Neural cell (in vitro differentiated cells): ENCODE measurements around the gene WDR33. TPM values are rescaled to one million over a fixed set of nuclear protein-coding genes. Genes with fewer than 3 reads are reported as not detected.

Experiments
- H2AFZ ChIP-seq: fragments of 200-600, 300-800 bp; sonication (generic), shearing (Covaris generic); 2 replicates; pipeline ENCODE4 v1.6.0; 2014; ENCODE audit warnings: low read depth, mild to moderate bottlenecking, antibody characterized with exemption, low read length, moderate library complexity
- H3F3A ChIP-seq: fragments of 200-600 bp; shearing (Covaris generic); 2 replicates; pipeline ENCODE4 v1.6.1; 2016; ENCODE audit warnings: mild to moderate bottlenecking, moderate library complexity, mixed read lengths, antibody characterized with exemption, low read length; ENCODE audit not compliant: insufficient read depth, poor library complexity, severe bottlenecking
- H3K27ac ChIP-seq: fragments of 200-600, 300-800 bp; sonication (generic), shearing (Covaris generic); 2 replicates; pipeline ENCODE4 v1.5.1; 2014; ENCODE audit warnings: mild to moderate bottlenecking, low read length, moderate library complexity
- H3K27me3 ChIP-seq: fragments of 300-800, 200-600 bp; sonication (generic), shearing (Covaris generic); 2 replicates; pipeline ENCODE4 v1.6.0; 2014; ENCODE audit warnings: mild to moderate bottlenecking, low read depth, low read length, moderate library complexity; ENCODE audit not compliant: insufficient read depth
- H3K36me3 ChIP-seq: fragments of 300-800, 200-600 bp; sonication (generic), shearing (Covaris generic); 2 replicates; pipeline ENCODE4 v1.5.1; 2014; ENCODE audit warnings: mild to moderate bottlenecking, antibody characterized with exemption, low read length, moderate library complexity; ENCODE audit not compliant: insufficient read depth
- H3K4me2 ChIP-seq: fragments of 300-800, 200-600 bp; sonication (generic), shearing (Covaris generic); 2 replicates; pipeline ENCODE4 v1.6.0; 2014; ENCODE audit warnings: mild to moderate bottlenecking, low read length
- H3K4me3 ChIP-seq: fragments of 300-800, 200-600 bp; sonication (generic), shearing (Covaris generic); 2 replicates; pipeline ENCODE4 v1.5.1; 2014; ENCODE audit warnings: mild to moderate bottlenecking, low read length, moderate library complexity
- H3K79me2 ChIP-seq: fragments of 200-600 bp; shearing (Covaris generic); replicated peaks from 2 replicates; pipeline ENCODE4 v1.6.0; 2014; ENCODE audit warnings: mild to moderate bottlenecking, low read length, moderate library complexity; ENCODE audit not compliant: insufficient read depth
- H3K9ac ChIP-seq: fragments of 300-800, 200-600 bp; sonication (generic), shearing (Covaris generic); 2 replicates; pipeline ENCODE4 v1.6.1; 2016; ENCODE audit warnings: mild to moderate bottlenecking, low read length, mixed read lengths
- H3K9me2 ChIP-seq: fragments of 200-600 bp; shearing (Covaris generic); 2 replicates; pipeline ENCODE4 v1.6.1; 2016; ENCODE audit warnings: mild to moderate bottlenecking, low read length, mixed read lengths; ENCODE audit not compliant: insufficient read depth
- H3K9me3 ChIP-seq: fragments of 200-600, 300-800 bp; sonication (generic), shearing (Covaris generic); 2 replicates; pipeline ENCODE4 v1.6.1; 2016; ENCODE audit warnings: mild to moderate bottlenecking, mixed run types, low read length, moderate library complexity, mixed read lengths
- H4K20me1 ChIP-seq: fragments of 200-600 bp; shearing (Covaris generic); 2 replicates; pipeline ENCODE4 v1.6.1; 2016; ENCODE audit warnings: mild to moderate bottlenecking, mixed run types; ENCODE audit not compliant: insufficient read depth
- CTCF ChIP-seq: fragments of 450-650 bp; IDR thresholded peaks from 2 replicates; pipeline ENCODE4 v1.5.1; 2014; ENCODE audit warnings: antibody characterized with exemption, mild to moderate bottlenecking, moderate library complexity; ENCODE audit not compliant: poor library complexity, severe bottlenecking
- EP300 ChIP-seq: fragments of 450-650 bp; conservative IDR thresholded peaks from 2 replicates; pipeline ENCODE4 v1.6.1; 2014; ENCODE audit warnings: antibody characterized with exemption, mild to moderate bottlenecking, moderate library complexity; ENCODE audit not compliant: poor library complexity, severe bottlenecking
- EZH2 ChIP-seq: fragments of 200-600, 300-800 bp; shearing (Covaris generic), sonication (generic); IDR thresholded peaks from 2 replicates; pipeline ENCODE4 v1.6.1; 2014; ENCODE audit warnings: antibody characterized with exemption, low read length, borderline replicate concordance, mild to moderate bottlenecking; ENCODE audit not compliant: insufficient read depth, poor library complexity, severe bottlenecking
- MXI1 ChIP-seq: fragments of 450-650 bp; conservative IDR thresholded peaks from 2 replicates; pipeline ENCODE4 v1.6.1; 2014; ENCODE audit warnings: antibody characterized with exemption, mild to moderate bottlenecking; ENCODE audit not compliant: poor library complexity, severe bottlenecking
- POLR2AphosphoS5 ChIP-seq: IDR thresholded peaks from 2 replicates; pipeline ENCODE4 v1.6.1; 2012
- RAD21 ChIP-seq: fragments of 450-650 bp; conservative IDR thresholded peaks from 2 replicates; pipeline ENCODE4 v1.6.1; 2014; ENCODE audit warnings: antibody characterized with exemption, mild to moderate bottlenecking, moderate library complexity
- REST ChIP-seq: IDR thresholded peaks from 2 replicates; pipeline ENCODE4 v1.6.1; 2012; ENCODE audit warnings: borderline replicate concordance
- SMC3 ChIP-seq: fragments of 450-650 bp; conservative IDR thresholded peaks from 2 replicates; pipeline ENCODE4 v1.6.1; 2014; ENCODE audit warnings: antibody characterized with exemption, mild to moderate bottlenecking, moderate library complexity; ENCODE audit not compliant: poor library complexity
- TAF1 ChIP-seq: IDR thresholded peaks from 2 replicates; pipeline ENCODE4 v1.6.1; 2012; ENCODE audit warnings: low read depth
- polyA plus RNA-seq: library from polyadenylated mRNA; depleted of rRNA; stranded (reverse); fragments of >200 nt; gene quantifications from 2 replicates; pipeline ENCODE4 v1.2.3, GENCODE V29; 2014

WDR33 gene
- polyA plus RNA-seq, 1 donor from 2014 or later: 58.7 TPM

DNA sequence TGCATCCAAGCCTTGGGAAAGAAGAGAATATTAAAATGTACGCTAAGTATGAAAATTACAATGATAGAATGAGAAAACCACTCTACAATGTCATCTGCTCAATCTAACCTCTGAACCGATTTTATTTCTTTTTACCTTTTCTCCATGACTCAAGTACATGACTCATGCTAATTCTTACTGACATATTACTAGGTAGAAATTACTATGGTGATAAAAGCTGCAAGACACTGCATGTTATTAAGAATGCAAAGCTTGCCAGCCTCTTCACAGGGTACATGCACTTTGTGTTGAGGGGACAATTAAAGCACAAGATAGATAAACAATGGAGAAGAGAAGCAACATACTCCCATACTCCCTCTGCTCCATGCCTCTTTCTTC is 89.0 kb downstream of the WDR33 start:
- no peak for TF ChIP-seq EP300
- no peak for TF ChIP-seq REST
- TF ChIP-seq EZH2: no peak
- no peak for TF ChIP-seq CTCF
- no peak for TF ChIP-seq RAD21
- no peak for TF ChIP-seq MXI1
- TF ChIP-seq SMC3: no peak
- no peak for TF ChIP-seq TAF1
- no peak for TF ChIP-seq POLR2AphosphoS5
- H3K9ac ChIP-seq: no peak overlapping the region
- peaks cover 6% of the 10 kb centered on the region for H3K36me3 ChIP-seq
- no peak overlapping the region for H3K27ac ChIP-seq
- no peaks in the 10 kb centered on the region for H4K20me1 ChIP-seq
- H3K4me2 ChIP-seq: no peak overlapping the region
- H3K9me3 ChIP-seq: no peaks in the 10 kb centered on the region
- no peaks in the 10 kb centered on the region for H3F3A ChIP-seq
- H3K9me2 ChIP-seq: no peaks in the 10 kb centered on the region
- H2AFZ ChIP-seq: no peak overlapping the region
- H3K4me3 ChIP-seq: no peak overlapping the region
- no peaks in the 10 kb centered on the region for H3K27me3 ChIP-seq
- H3K79me2 ChIP-seq: no peaks in the 10 kb centered on the region

DNA sequence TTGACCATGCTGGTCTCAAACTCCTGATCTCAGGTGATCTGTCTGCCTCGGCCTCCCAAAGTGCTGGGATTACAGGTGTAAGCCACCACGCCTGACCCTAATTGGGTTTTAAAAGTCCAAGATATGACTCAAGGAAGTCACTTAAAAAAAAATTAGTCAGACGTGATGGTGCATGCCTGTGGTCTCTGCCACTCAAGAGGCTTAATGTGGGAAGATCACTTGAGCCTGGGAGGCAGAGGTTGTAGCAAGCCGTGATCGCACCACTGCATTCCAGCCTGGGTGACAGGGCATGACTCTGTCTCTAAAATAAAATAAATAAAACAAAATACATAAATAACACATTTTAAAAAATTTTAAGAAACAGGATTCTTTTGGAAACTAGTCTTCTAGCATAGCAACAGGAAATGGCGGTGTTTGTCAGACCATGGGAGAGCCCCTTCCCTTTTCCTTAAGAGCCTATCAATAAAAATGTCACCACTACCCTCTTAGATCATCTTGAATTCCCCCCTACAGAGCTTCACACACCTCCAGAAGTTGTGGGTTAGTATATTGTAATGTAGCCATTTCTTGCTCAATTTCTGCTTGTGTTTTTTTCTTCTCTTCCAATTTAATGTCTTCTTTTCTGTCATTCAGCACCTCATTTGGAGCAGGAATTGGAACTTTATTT is 89.5 kb downstream of the WDR33 start:
- H3F3A ChIP-seq: no peaks in the 10 kb centered on the region
- H3K4me2 ChIP-seq: no peak overlapping the region
- H3K79me2 ChIP-seq: no peaks in the 10 kb centered on the region
- no peak overlapping the region for H3K4me3 ChIP-seq
- TF ChIP-seq EP300 (no peak), EZH2 (no peak), TAF1 (no peak), RAD21 (no peak), POLR2AphosphoS5 (no peak), SMC3 (no peak)
- no peak overlapping the region for H2AFZ ChIP-seq
- no peaks in the 10 kb centered on the region for H3K27me3 ChIP-seq
- no peaks in the 10 kb centered on the region for H3K9me3 ChIP-seq
- no peak overlapping the region for H3K9ac ChIP-seq
- H4K20me1 ChIP-seq: no peaks in the 10 kb centered on the region
- H3K9me2 ChIP-seq: no peaks in the 10 kb centered on the region
- H3K27ac ChIP-seq: no peak overlapping the region
- H3K36me3 ChIP-seq: peaks cover 6% of the 10 kb centered on the region
